Activated CD4-positive, CD25-positive, alpha-beta regulatory T cell treated with anti-CD3 and anti-CD28 coated beads, Interleukin-2, amount 50 U/mL, for 72 hours (primary cell): Measurements from ENCODE around the gene TRIM60.
"Not testable (repeated sequence)": the region's sequence is repeated elsewhere in the genome, so short reads cannot be mapped to it uniquely, and the experiment has no call there.

Experiments used
- DNase-seq: peaks from one replicate; pipeline ENCODE4 v3.0.0; 2021

Gene TRIM60

DNA sequence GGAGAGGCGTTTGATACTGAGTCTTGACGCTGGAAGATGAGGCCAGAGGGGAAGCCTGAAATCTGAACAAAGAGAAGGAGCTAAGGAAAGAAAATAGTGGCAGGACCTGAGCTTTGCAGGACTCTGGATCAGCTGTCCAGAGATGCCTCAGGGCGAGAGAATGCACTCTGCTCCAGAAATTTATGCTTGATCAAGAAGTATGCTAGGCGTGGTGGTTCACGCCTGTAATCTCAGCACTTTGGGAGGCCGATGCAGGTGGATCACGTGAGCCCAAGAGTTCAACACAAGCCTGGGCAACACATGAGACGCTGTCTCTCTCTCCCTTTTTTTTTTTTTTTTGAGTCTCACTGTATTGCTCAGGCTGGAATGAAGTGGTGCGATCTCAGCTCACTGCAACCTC, 23.8 kb downstream of the TRIM60 start:
- no peak for DNase-seq

- DNase-seq: no peak
Observed at GRCh38 chr4:165058666-165059065, 26.9 kb downstream of the TRIM60 start.

DNA sequence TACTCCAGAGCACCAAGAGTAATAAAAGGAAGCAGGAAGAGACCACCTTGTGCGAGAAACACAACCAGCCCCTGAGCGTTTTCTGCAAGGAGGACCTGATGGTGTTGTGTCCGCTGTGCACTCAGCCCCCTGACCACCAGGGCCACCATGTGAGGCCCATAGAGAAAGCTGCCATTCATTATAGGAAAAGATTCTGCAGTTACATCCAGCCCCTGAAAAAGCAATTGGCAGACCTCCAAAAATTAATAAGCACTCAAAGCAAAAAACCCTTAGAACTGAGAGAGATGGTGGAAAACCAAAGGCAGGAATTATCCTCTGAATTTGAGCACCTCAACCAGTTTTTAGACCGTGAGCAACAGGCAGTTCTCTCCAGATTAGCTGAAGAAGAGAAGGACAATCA, 27.6 kb downstream of the TRIM60 start:
- DNase-seq: no peak

DNA sequence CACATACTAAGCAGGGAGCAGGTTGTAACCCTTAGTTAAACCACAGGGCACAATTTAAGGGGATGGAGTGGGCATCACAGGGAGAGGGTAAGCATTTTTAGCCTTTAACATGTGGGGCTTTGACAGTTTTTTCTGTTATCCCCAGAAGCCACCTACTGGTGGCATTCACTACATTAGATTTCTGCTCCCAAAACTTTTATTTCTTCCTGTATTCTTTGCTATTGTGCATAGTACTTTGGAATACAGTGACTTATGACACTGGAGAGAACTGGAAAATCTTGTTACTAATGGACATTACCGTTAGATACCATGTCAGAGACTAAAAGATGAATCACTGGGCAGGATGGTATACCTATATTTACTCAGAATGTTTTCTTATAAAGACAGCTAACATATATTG, 29.1 kb downstream of the TRIM60 start:
- DNase-seq: no peak

- no peak for DNase-seq
Observed at GRCh38 chr4:165070560-165070959, 38.8 kb downstream of the TRIM60 start.

DNA sequence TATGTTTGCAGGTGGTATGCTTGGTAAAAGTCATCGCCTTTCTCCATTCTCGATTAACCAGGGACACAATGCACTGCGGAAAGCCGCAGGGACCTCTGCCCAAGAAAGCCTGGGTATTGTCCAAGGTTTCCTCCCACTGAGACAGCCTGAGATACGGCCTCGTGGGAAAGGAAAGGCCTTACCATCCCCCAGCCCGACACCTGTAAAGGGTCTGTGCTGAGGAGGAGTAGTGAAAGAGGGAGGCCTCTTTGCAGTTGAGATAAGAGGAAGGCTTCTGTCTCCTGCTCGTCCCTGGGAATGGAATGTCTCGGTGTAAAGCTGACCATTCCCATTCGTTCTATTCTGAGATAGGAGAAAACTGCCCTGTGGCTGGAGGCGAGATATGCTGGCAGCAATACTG, 41.5 kb downstream of the TRIM60 start:
- not testable (repeated sequence) for DNase-seq

GRCh38 chr4:165077034-165077578, 45.3 kb downstream of the TRIM60 start:
- DNase-seq: no peak

DNA sequence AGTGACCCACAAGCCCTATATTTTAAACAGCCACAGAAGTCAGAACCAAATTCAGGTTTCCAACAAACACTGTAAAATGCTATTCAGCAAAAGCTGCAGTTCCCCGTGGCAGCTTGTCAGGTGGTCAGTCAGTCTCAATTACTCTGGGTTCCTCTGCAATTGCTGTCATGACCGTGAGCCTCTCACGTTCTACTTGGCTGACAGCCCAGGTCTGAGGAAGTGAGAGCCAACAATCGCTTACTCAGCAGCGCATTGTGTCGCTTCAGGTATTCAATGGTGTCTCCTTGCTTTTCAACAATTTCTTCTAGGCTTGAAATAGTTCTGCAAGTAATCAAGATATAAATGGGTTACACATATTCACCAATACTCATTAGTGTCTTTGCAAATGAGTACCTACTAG, 47.7 kb downstream of the TRIM60 start:
- DNase-seq: no peak

- not testable (repeated sequence) for DNase-seq
Observed at GRCh38 chr4:165084787-165085186, 53.0 kb downstream of the TRIM60 start.

GRCh38 chr4:165085946-165086345, 54.1 kb downstream of the TRIM60 start:
- no peak for DNase-seq

- DNase-seq: no peak
Observed at GRCh38 chr4:165088366-165088765, 56.6 kb downstream of the TRIM60 start.
